Coronary artery (tissue), 2 donors: ENCODE data around the gene SSPN.

Experiments used
- DNase-seq: peaks from one replicate; pipeline ENCODE4 v3.0.0-alpha.2; 2017; ENCODE audit warnings: low spot score
- H3K27ac ChIP-seq, 2 donors: fragments of 200-600 bp; sonication (generic); one replicate each; pipeline ENCODE4 v1.5.1; 2016 to 2019
- H3K4me3 ChIP-seq: fragments of 200-600 bp; sonication (generic); 2 replicates; pipeline ENCODE4 v1.5.1; 2016; ENCODE audit warnings: mild to moderate bottlenecking, moderate library complexity
- CTCF ChIP-seq: fragments of 200-600 bp; sonication (generic); IDR thresholded peaks from one replicate; pipeline ENCODE4 v1.5.1; 2019; ENCODE audit warnings: antibody characterized with exemption

SSPN gene

GRCh38 chr12:26292596-26292995 is 97.2 kb downstream of the SSPN start:
- TF ChIP-seq CTCF, result no peak
- Histone ChIP-seq H3K4me3 (no peak overlapping the region), H3K27ac (no peak overlapping the region)
- DNase-seq, result no peak

GRCh38 chr12:26293612-26294011 is 98.2 kb downstream of the SSPN start:
- no peak for DNase-seq
- Histone ChIP-seq H3K27ac (no peak overlapping the region), H3K4me3 (no peak overlapping the region)
- no peak for TF ChIP-seq CTCF

GRCh38 chr12:26295001-26295400 is 99.6 kb downstream of the SSPN start:
- Histone ChIP-seq H3K4me3 (no peak overlapping the region), H3K27ac (no peak overlapping the region)
- TF ChIP-seq CTCF, result no peak
- DNase-seq, result no peak

- TF ChIP-seq CTCF, result no peak
- no peak for DNase-seq
- Histone ChIP-seq H3K4me3 (no peak overlapping the region), H3K27ac (no peak overlapping the region)
Observed at GRCh38 chr12:26297396-26298070, 102.2 kb downstream of the SSPN start.

GRCh38 chr12:26298785-26299621 is 103.6 kb downstream of the SSPN start:
- Histone ChIP-seq H3K4me3 (peak overlapping the region; percentile 51), H3K27ac (peak overlapping the region; percentile 34 to 82)
- TF ChIP-seq CTCF, result no peak
- DNase-seq, result no peak

GRCh38 chr12:26299751-26300150 is 104.4 kb downstream of the SSPN start:
- Histone ChIP-seq H3K27ac (peak overlapping the region; percentile 34 to 82), H3K4me3 (no peak overlapping the region)
- no peak for TF ChIP-seq CTCF
- no peak for DNase-seq
